HEK293 (cell line): Measurements from ENCODE around the gene ARHGAP26.

Experiments used
- GLIS1 ChIP-seq: fragments of 450-650 bp; formaldehyde crosslinking; IDR thresholded peaks from 2 replicates; pipeline ENCODE4 v1.5.1; 2016; ENCODE audit warnings: missing biosample characterization, missing genetic modification characterization
- HOXA7 ChIP-seq: sonication (generic); formaldehyde crosslinking; IDR thresholded peaks from 2 replicates; pipeline ENCODE4 v1.8.1; 2022; ENCODE audit warnings: missing genetic modification reagents, borderline replicate concordance
- HOXD13 ChIP-seq: sonication (generic); formaldehyde crosslinking; IDR thresholded peaks from 2 replicates; pipeline ENCODE4 v1.8.0; 2022; ENCODE audit warnings: missing genetic modification reagents, borderline replicate concordance
- OSR2 ChIP-seq: fragments of 450-650 bp; formaldehyde crosslinking; IDR thresholded peaks from 2 replicates; pipeline ENCODE4 v1.5.1; 2016; ENCODE audit warnings: missing biosample characterization, missing genetic modification characterization
- OVOL3 ChIP-seq: fragments of 450-650 bp; formaldehyde crosslinking; IDR thresholded peaks from 2 replicates; pipeline ENCODE4 v1.5.1; 2016; ENCODE audit warnings: missing biosample characterization, missing genetic modification characterization
- YY1 ChIP-seq: fragments of 450-650 bp; formaldehyde crosslinking; IDR thresholded peaks from 2 replicates; pipeline ENCODE4 v1.5.1; 2018; ENCODE audit warnings: missing biosample characterization, missing genetic modification characterization
- ZBTB7A ChIP-seq: fragments of 450-650 bp; formaldehyde crosslinking; IDR thresholded peaks from 2 replicates; pipeline ENCODE4 v1.5.1; 2016; ENCODE audit warnings: low read depth, missing biosample characterization, missing genetic modification characterization
- ZNF138 ChIP-seq: fragments of 450-650 bp; formaldehyde crosslinking; IDR thresholded peaks from 2 replicates; pipeline ENCODE4 v1.5.1; 2016; ENCODE audit warnings: missing biosample characterization, missing genetic modification characterization, borderline replicate concordance
- ZNF157 ChIP-seq: fragments of 450-650 bp; formaldehyde crosslinking; IDR thresholded peaks from 2 replicates; pipeline ENCODE4 v1.5.1; 2016; ENCODE audit warnings: missing biosample characterization, missing genetic modification characterization
- ZNF24 ChIP-seq: fragments of 450-650 bp; formaldehyde crosslinking; IDR thresholded peaks from 2 replicates; pipeline ENCODE4 v1.5.1; 2016; ENCODE audit warnings: missing biosample characterization, missing genetic modification characterization
- ZNF777 ChIP-seq: fragments of 450-650 bp; formaldehyde crosslinking; IDR thresholded peaks from 2 replicates; pipeline ENCODE4 v1.5.1; 2017; ENCODE audit warnings: missing biosample characterization, missing genetic modification characterization, borderline replicate concordance
- TF ChIP-seq, protein P1 (sequence below): fragments of 450-650 bp; formaldehyde crosslinking; IDR thresholded peaks from 2 replicates; pipeline ENCODE4 v1.5.1; 2016; ENCODE audit warnings: missing biosample characterization, missing genetic modification characterization
- TF ChIP-seq, protein P2 (sequence below): fragments of 450-650 bp; formaldehyde crosslinking; IDR thresholded peaks from 2 replicates; pipeline ENCODE4 v1.5.1; 2016; ENCODE audit warnings: missing biosample characterization, missing genetic modification characterization
- TF ChIP-seq, protein P3 (sequence below): fragments of 450-650 bp; formaldehyde crosslinking; IDR thresholded peaks from 2 replicates; pipeline ENCODE4 v1.5.1; 2016; ENCODE audit warnings: missing biosample characterization, missing genetic modification characterization

DNA sequence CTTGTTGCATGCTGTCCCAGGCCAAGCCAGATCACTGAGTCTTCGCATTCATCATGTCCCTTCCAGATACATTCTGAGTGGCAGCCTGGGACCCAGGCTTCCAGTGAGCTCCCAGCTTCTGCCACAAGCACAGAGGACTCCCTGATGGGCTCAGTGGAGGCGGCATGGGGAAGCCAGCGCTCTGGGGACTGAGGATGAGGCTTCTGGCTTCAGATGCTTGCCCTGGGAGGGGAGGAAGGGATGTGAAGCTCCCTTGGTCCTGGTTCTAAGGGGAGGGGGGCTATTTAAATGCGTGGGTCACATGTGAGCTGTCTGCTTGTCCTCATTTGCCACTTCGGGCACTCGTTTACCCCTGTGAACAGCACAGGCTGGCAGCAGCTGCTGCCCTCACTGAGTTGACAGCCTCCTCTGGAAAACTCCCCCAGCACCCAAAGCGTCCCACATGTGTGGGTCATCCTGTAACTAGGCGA lies 459.3 kb downstream of the ARHGAP26 start:
- TF ChIP-seq ZNF138 (no peak), ZNF157 (tag by site-specific recombination) (no peak), HOXD13 (CRISPR knock-in tag) (no peak), GLIS1 (tag by site-specific recombination) (no peak), YY1 (tag by site-specific recombination) (no peak), ZNF777 (tag by site-specific recombination) (no peak), OSR2 (tag by site-specific recombination) (no peak), ZBTB7A (tag by site-specific recombination) (no peak), OVOL3 (no peak), HOXA7 (CRISPR knock-in tag) (no peak), ZNF24 (no peak)
- TF ChIP-seq, protein P1, sequence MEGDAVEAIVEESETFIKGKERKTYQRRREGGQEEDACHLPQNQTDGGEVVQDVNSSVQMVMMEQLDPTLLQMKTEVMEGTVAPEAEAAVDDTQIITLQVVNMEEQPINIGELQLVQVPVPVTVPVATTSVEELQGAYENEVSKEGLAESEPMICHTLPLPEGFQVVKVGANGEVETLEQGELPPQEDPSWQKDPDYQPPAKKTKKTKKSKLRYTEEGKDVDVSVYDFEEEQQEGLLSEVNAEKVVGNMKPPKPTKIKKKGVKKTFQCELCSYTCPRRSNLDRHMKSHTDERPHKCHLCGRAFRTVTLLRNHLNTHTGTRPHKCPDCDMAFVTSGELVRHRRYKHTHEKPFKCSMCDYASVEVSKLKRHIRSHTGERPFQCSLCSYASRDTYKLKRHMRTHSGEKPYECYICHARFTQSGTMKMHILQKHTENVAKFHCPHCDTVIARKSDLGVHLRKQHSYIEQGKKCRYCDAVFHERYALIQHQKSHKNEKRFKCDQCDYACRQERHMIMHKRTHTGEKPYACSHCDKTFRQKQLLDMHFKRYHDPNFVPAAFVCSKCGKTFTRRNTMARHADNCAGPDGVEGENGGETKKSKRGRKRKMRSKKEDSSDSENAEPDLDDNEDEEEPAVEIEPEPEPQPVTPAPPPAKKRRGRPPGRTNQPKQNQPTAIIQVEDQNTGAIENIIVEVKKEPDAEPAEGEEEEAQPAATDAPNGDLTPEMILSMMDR (tag by site-specific recombination), result no peak
- TF ChIP-seq, protein P2, sequence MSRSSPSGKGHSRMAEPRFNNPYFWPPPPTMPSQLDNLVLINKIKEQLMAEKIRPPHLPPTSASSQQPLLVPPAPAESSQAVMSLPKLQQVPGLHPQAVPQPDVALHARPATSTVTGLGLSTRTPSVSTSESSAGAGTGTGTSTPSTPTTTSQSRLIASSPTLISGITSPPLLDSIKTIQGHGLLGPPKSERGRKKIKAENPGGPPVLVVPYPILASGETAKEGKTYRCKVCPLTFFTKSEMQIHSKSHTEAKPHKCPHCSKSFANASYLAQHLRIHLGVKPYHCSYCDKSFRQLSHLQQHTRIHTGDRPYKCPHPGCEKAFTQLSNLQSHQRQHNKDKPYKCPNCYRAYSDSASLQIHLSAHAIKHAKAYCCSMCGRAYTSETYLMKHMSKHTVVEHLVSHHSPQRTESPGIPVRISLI, result no peak
- TF ChIP-seq, protein P3, sequence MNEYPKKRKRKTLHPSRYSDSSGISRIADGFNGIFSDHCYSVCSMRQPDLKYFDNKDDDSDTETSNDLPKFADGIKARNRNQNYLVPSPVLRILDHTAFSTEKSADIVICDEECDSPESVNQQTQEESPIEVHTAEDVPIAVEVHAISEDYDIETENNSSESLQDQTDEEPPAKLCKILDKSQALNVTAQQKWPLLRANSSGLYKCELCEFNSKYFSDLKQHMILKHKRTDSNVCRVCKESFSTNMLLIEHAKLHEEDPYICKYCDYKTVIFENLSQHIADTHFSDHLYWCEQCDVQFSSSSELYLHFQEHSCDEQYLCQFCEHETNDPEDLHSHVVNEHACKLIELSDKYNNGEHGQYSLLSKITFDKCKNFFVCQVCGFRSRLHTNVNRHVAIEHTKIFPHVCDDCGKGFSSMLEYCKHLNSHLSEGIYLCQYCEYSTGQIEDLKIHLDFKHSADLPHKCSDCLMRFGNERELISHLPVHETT (tag by site-specific recombination), result no peak
